VCaP (cell line): ENCODE data around the gene ASIC4.

Source experiments
- H3K27ac ChIP-seq: fragments of 450-650 bp; 2 replicates; pipeline ENCODE4 v1.5.1; 2017
- TF ChIP-seq, protein P1 (sequence below): fragments of 450-650 bp; conservative IDR thresholded peaks from 2 replicates; pipeline ENCODE4 v1.5.1; 2017; ENCODE audit warnings: mild to moderate bottlenecking, moderate library complexity

Gene ASIC4

DNA sequence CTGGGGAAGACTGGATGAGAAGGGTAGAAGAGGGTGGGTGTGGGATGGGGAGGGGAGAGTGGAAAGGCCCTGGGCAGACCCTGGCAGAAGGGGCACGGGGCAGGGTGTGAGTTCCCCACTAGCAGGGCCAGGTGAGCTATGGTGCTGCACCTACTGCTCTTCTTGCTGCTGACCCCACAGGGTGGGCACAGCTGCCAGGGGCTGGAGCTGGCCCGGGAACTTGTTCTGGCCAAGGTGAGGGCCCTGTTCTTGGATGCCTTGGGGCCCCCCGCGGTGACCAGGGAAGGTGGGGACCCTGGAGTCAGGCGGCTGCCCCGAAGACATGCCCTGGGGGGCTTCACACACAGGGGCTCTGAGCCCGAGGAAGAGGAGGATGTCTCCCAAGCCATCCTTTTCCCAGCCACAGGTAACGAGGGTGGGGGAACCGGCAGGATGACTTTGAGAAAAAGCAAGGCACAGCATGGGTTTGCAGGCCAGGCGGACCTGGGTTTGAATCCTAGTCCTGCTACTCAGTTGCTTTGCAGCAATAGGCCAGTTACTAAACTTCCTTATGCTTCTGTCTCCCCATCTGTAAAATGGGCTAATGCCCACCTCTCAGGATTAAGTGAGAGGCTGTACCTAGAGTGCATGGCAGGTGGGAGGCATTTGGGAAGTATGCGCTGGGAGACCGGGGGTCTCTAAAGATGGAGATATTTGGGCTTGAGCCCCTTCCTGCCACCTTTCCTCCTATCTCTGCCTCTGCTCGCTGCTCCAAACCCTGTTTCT lies 58.1 kb downstream of the ASIC4 start, which contains the start of gene INHA:
INHA (plus strand) TSS at position 74 of the 765 bp plus-strand sequence; CDS start at position 139, 65 bp downstream.
- peak within 1 kb of the TSS; percentile 89 for H3K27ac ChIP-seq
- TF ChIP-seq, protein P1, sequence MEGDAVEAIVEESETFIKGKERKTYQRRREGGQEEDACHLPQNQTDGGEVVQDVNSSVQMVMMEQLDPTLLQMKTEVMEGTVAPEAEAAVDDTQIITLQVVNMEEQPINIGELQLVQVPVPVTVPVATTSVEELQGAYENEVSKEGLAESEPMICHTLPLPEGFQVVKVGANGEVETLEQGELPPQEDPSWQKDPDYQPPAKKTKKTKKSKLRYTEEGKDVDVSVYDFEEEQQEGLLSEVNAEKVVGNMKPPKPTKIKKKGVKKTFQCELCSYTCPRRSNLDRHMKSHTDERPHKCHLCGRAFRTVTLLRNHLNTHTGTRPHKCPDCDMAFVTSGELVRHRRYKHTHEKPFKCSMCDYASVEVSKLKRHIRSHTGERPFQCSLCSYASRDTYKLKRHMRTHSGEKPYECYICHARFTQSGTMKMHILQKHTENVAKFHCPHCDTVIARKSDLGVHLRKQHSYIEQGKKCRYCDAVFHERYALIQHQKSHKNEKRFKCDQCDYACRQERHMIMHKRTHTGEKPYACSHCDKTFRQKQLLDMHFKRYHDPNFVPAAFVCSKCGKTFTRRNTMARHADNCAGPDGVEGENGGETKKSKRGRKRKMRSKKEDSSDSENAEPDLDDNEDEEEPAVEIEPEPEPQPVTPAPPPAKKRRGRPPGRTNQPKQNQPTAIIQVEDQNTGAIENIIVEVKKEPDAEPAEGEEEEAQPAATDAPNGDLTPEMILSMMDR: no peak

DNA sequence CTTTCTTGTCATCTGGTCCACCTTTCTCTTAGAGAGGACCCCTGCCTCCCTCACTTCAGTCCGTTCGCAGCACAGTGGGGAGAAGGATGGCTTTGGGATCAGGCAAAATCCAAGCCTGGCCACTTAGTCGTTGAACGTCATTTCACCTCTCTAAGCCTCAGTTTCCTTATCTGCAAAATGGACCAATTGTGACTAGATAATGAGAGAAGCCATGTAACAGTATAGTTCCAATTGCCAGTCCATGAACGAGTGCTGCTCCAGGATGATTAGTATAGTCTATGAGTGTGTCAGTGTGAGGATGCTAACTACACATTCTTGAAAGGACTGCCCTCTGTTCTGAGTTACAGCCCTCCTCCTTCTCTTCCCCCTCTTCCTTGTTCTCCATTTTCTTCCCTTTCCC lies 58.9 kb downstream of the ASIC4 start:
- no peak overlapping the region for H3K27ac ChIP-seq
- TF ChIP-seq, protein P1: no peak

DNA sequence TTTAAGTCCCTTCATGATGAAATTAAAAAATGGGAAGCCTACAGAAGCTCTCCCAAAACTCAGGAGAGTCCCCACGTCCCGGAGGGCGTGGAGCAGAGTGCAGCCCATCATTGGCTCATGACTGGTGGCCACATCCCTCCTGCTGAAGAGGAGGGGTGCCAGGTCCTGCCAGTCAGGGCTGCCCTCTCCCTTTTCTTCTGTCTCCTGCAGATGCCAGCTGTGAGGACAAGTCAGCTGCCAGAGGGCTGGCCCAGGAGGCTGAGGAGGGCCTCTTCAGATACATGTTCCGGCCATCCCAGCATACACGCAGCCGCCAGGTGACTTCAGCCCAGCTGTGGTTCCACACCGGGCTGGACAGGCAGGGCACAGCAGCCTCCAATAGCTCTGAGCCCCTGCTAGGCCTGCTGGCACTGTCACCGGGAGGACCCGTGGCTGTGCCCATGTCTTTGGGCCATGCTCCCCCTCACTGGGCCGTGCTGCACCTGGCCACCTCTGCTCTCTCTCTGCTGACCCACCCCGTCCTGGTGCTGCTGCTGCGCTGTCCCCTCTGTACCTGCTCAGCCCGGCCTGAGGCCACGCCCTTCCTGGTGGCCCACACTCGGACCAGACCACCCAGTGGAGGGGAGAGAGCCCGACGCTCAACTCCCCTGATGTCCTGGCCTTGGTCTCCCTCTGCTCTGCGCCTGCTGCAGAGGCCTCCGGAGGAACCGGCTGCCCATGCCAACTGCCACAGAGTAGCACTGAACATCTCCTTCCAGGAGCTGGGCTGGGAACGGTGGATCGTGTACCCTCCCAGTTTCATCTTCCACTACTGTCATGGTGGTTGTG lies 60.4 kb downstream of the ASIC4 start:
- TF ChIP-seq, protein P1: no peak
- H3K27ac ChIP-seq: no peak overlapping the region

DNA sequence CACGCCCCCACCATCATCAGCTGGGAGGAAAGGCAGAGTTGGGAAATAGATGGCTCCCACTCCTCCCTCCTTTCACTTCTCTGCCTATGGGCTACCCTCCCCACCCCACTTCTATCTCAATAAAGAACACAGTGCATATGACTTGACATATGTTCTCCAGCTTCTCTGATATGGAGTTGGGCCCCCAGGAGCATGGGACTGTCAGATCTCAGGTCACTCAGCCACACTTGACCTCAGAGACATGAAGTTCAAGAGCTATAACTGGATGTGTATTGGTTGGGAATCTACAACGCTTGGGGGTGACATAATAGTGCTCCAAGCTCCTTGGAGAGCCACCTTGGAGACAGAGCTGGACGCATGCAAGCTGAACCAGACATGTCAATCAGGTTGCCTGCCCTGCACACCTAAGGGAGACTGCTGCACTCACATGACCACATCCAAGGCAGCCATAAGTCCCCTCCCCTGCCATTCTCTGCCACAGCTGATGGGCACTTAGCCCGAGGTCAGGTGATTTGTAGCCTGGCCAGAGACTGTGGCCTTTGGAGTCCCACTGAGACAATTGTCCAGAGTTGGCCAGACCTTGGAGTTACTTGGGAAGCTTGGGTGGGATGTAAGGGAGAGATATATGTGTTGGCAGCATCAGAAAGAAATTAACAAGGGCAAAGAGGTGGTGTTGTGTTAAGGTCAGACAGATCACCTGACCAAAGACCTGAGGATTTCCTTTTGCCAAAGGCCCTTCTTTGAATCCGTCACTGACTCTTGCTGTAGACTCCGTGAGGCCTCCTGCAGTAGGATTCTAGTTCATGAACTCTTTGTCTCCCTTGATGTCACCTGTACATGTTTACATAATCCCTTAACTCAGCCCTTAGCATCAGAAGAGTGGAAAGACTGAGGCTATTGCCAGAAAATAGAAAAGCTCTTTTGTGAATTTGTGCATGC lies 61.6 kb downstream of the ASIC4 start:
- H3K27ac ChIP-seq: no peak overlapping the region
- TF ChIP-seq, protein P1: no peak

DNA sequence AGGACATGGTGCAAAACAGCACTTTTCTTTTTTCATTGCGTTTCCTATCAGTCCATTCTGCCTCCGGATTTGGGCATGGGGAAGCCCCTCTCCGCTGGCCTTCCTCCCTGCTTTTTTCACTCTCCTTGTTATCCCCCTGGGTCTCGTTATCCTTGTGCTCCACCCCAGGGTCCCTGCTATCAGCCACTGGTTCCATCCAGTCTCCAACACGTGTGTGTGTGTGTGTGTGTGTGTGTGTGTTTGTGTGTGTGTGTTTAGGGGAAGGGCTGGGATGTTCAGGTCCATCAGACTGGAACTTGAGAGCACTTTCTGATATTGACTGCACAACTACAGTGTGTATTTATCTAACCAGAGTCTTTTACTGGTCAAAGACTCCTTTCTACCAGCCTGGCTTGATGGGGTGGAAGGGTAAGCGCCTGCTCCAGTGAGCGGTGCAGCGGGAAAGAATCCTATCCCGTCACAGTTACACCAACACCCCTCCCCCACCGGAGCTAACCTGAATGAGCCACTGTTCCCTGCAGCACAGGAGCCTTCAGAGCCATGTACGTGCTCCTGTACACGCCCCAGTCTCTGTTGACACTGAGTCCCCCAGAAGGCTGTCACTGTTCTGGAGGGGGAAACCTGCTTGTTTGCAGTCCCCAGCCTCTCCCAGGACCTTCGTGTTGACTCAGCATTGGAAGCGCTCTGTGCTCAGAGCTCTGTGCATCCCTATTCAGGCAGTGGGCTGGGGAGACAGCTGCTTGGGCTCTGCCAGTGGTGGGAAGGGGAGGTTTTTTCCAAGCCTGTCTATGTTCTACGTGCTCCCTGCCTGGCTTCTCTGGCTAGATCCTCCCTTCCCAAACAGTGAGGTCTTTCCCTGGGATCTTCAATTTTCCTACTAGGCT lies 62.5 kb downstream of the ASIC4 start:
- H3K27ac ChIP-seq: no peak overlapping the region
- TF ChIP-seq, protein P1: no peak

DNA sequence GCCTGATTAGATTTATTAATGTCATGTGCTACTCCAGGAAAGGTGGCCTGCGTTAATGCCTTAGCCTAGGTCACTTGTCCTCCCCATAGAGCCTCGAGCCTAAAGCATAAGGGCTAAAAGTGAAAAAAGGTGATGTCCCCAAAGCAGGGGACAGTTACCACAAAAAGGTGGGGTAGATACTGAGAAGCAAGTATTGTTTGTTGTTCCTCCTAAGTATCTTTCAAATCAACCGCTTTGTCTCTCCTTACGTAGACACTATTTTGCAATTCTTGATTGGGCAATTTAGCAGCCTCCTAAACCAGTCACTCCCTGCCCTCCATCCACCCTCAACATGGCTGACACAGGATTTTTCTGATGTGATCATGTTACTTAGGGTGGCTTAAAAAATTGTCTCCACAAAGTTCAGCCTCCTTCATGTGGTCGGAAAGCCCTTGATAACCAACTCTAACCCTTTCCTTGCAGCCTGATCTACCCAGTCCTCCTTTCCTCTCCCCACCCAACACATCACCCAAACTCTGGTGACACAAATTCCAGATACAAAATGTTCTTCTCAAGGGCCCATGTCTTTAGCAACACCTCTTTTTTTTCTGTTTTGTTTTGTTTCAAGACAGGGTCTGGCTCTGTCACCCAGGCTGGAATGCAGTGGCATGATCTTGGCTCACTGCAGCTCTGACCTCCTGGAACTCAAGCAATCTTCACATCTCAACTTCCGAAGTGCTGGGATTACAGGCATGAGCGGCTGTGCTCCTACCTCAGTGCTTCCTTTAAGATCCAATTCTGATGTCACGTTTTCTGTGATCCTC lies 64.7 kb downstream of the ASIC4 start:
- no peak overlapping the region for H3K27ac ChIP-seq

More for the DNA sequence above, 64.7 kb downstream of the ASIC4 start:
- TF ChIP-seq, protein P1: no peak
